DND-41 (cell line): ENCODE data around the gene REC114.
A peak's percentile ranks its signal among the peaks of the same experiment; 100 is the strongest.

ENCODE experiments used
- ATAC-seq: fragments of 200-7000 bp; cut with Tn5 transposase; 3 replicates; pipeline ENCODE4 v1.9.1; 2021; ENCODE audit warnings: low read depth; ENCODE audit not compliant: insufficient read depth
- DNase-seq: peaks from one replicate; pipeline ENCODE4 v3.0.0-alpha.2; 2020
- H2AFZ ChIP-seq: 2 replicates; pipeline ENCODE4 v1.6.0; 2012; ENCODE audit warnings: low read depth, low read length
- H3K27ac ChIP-seq: 2 replicates; pipeline ENCODE4 v1.5.1; 2012; ENCODE audit warnings: low read length, inconsistent platforms
- H3K27me3 ChIP-seq: fragments of 200-600 bp; sonication (generic); 2 replicates; pipeline ENCODE4 v1.6.0; 2012; ENCODE audit warnings: low read length, mild to moderate bottlenecking, inconsistent platforms; ENCODE audit not compliant: insufficient read depth, poor library complexity
- H3K36me3 ChIP-seq: 2 replicates; pipeline ENCODE4 v1.5.1; 2012; ENCODE audit warnings: low read length, inconsistent platforms; ENCODE audit not compliant: insufficient read depth
- H3K4me1 ChIP-seq: 2 replicates; pipeline ENCODE4 v1.5.1; 2012; ENCODE audit warnings: mild to moderate bottlenecking, low read length; ENCODE audit not compliant: insufficient read depth
- H3K4me2 ChIP-seq: 2 replicates; pipeline ENCODE4 v1.6.0; 2012; ENCODE audit warnings: mild to moderate bottlenecking, moderate library complexity, low read length, inconsistent platforms; ENCODE audit not compliant: insufficient read depth
- H3K4me3 ChIP-seq, 2 experiments: fragments of 200-600 bp in 1 of 2; shearing (Covaris generic) in 1 of 2; 2 replicates each; pipeline ENCODE4 v1.5.1; 2012 to 2016; ENCODE audit warnings: inconsistent platforms in 2 of 2, low read length in 2 of 2, mild to moderate bottlenecking in 2 of 2, low read depth in 1 of 2, moderate library complexity in 1 of 2
- H3K79me2 ChIP-seq: 2 replicates; pipeline ENCODE4 v1.6.0; 2012; ENCODE audit warnings: low read length, inconsistent platforms; ENCODE audit not compliant: insufficient read depth
- H3K9ac ChIP-seq: 2 replicates; pipeline ENCODE4 v1.6.0; 2012; ENCODE audit warnings: low read depth, mild to moderate bottlenecking, inconsistent platforms, low read length, moderate library complexity
- H3K9me3 ChIP-seq: 2 replicates; pipeline ENCODE4 v1.5.1; 2012; ENCODE audit warnings: low read length, moderate library complexity, mild to moderate bottlenecking, inconsistent platforms; ENCODE audit not compliant: insufficient read depth, severe bottlenecking
- H4K20me1 ChIP-seq: 2 replicates; pipeline ENCODE4 v1.6.0; 2012; ENCODE audit warnings: low read length; ENCODE audit not compliant: insufficient read depth
- EZH2 ChIP-seq: IDR thresholded peaks from 3 replicates; pipeline ENCODE4 v1.6.1; 2012; ENCODE audit warnings: borderline replicate concordance, low read depth, mild to moderate bottlenecking, moderate library complexity, low read length, inconsistent platforms; ENCODE audit not compliant: severe bottlenecking
- TF ChIP-seq, protein P1 (sequence below): IDR thresholded peaks from 2 replicates; pipeline ENCODE4 v1.5.1; 2012; ENCODE audit warnings: borderline replicate concordance, low read length, moderate library complexity, mild to moderate bottlenecking; ENCODE audit not compliant: poor library complexity, severe bottlenecking; ENCODE audit errors: extremely low read depth

The REC114 gene

DNA sequence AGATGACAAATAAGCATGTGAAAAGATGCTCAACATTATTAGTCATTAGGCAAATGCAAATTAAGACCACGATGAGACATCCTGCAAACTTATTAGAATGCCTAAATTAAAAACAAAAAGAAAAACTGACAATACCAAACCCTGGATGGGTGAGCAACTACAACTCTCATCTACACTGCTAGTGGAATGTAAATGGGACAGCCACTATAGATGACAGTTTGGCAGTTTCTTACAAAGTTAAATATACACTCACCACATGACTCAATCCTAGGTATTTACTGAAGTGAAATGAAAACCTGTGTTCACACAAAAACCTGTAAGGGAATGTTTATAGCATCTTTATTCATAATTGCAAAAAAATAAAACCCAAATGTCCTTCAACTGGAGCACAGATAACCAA, 115.6 kb downstream of the REC114 start:
- DNase-seq (no peak), ATAC-seq (no peak)
- Histone ChIP-seq H3K4me2 (no peak overlapping the region), H4K20me1 (no peaks in the 10 kb centered on the region), H3K4me1 (no peaks in the 10 kb centered on the region), H3K36me3 (peaks cover 27% of the 10 kb centered on the region), H3K27me3 (no peaks in the 10 kb centered on the region), H3K27ac (no peak overlapping the region), H3K4me3 (no peak overlapping the region), H3K9me3 (no peaks in the 10 kb centered on the region), H3K79me2 (no peaks in the 10 kb centered on the region), H2AFZ (no peak overlapping the region), H3K9ac (no peak overlapping the region)
- no peak for TF ChIP-seq EZH2
- TF ChIP-seq, protein P1, sequence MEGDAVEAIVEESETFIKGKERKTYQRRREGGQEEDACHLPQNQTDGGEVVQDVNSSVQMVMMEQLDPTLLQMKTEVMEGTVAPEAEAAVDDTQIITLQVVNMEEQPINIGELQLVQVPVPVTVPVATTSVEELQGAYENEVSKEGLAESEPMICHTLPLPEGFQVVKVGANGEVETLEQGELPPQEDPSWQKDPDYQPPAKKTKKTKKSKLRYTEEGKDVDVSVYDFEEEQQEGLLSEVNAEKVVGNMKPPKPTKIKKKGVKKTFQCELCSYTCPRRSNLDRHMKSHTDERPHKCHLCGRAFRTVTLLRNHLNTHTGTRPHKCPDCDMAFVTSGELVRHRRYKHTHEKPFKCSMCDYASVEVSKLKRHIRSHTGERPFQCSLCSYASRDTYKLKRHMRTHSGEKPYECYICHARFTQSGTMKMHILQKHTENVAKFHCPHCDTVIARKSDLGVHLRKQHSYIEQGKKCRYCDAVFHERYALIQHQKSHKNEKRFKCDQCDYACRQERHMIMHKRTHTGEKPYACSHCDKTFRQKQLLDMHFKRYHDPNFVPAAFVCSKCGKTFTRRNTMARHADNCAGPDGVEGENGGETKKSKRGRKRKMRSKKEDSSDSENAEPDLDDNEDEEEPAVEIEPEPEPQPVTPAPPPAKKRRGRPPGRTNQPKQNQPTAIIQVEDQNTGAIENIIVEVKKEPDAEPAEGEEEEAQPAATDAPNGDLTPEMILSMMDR: no peak

DNA sequence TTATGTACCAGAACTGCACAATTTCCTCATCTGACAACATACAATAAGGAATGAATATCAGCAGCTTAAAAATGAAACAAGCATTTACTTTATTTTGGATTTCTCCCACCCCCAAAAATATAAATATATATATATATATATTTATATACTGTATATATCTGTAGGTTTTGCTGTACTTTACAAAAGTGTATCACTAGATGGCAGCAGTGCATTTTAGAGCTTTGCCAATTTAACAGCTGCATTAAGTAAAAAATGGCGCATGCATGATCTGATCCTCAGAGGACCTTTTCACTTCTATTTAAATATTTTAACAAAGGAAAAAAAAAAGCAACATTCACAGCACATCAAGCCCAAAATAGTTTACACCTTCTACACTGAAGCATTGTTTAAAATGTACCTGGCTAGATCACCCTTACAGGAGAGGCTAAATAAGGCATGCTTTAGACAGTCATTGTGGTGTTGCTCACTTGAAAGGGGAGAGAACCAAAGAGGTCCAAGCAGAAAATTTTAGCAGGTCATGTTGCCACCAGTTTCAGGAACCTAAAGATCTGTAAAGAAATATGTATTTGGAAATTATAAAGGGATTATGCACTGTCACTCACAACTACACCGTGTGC, 117.6 kb downstream of the REC114 start:
- Histone ChIP-seq H3K36me3 (peaks cover 34% of the 10 kb centered on the region), H3K9me3 (no peaks in the 10 kb centered on the region), H3K9ac (no peak overlapping the region), H3K27ac (no peak overlapping the region), H3K79me2 (no peaks in the 10 kb centered on the region), H2AFZ (no peak overlapping the region), H4K20me1 (no peaks in the 10 kb centered on the region), H3K4me3 (no peak overlapping the region), H3K27me3 (no peaks in the 10 kb centered on the region), H3K4me1 (no peaks in the 10 kb centered on the region), H3K4me2 (no peak overlapping the region)
- no peak for TF ChIP-seq EZH2
- TF ChIP-seq, protein P1: peak; percentile 36
- DNase-seq: peak; percentile 9
- peak; percentile 50; the same call in 1 of the 3 replicates for ATAC-seq

DNA sequence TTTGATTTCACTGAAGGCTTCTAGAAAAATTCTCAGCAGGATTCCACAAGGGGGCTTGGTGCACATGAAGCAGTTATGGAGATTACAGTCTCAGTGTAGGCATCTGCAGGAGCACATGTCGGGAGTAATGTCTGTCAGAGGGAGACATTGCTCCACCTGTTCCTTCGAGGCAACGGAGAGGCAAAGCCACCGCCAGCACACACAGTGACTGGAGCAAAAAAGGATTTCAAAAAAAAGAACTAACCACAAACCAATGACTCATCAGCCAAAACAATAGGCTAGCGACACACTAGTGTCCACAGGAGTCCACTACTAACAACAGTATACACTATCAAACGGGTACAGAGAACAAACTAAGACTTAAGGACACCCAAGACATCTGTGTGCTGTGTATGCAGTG, 121.3 kb downstream of the REC114 start:
- H2AFZ ChIP-seq: no peak overlapping the region
- no peaks in the 10 kb centered on the region for H3K4me1 ChIP-seq
- no peak overlapping the region for H3K4me2 ChIP-seq
- no peaks in the 10 kb centered on the region for H3K27me3 ChIP-seq
- no peaks in the 10 kb centered on the region for H3K9me3 ChIP-seq
- H3K27ac ChIP-seq: no peak overlapping the region
- no peak overlapping the region for H3K4me3 ChIP-seq
- DNase-seq (no peak), ATAC-seq (no peak)
- H4K20me1 ChIP-seq: no peaks in the 10 kb centered on the region
- TF ChIP-seq EZH2: no peak
- TF ChIP-seq, protein P1: no peak
- H3K79me2 ChIP-seq: no peaks in the 10 kb centered on the region
- no peak overlapping the region for H3K9ac ChIP-seq
- H3K36me3 ChIP-seq: peaks cover 49% of the 10 kb centered on the region

DNA sequence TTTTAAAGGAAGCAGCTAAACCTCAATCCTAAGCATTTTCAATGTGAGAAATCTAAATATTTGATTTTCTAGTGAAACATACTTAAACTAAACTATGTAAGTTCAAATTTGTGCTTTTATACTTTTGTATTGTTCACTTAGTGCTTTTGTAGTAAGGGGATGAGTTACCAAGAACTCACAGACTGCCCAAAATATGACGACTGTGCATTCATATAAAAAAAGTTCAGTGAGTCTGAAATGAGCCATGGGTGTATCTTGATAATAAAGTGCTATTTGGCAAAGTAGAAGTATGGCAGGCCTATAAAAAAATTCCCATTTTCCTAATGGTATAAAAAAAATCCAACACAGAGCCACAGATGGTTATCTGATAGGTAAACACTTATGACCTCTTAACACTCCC, 124.1 kb downstream of the REC114 start:
- H3K4me2 ChIP-seq: no peak overlapping the region
- H2AFZ ChIP-seq: no peak overlapping the region
- no peak overlapping the region for H3K4me3 ChIP-seq
- H3K79me2 ChIP-seq: no peaks in the 10 kb centered on the region
- no peaks in the 10 kb centered on the region for H3K27me3 ChIP-seq
- H4K20me1 ChIP-seq: no peaks in the 10 kb centered on the region
- no peak for TF ChIP-seq EZH2
- no peak overlapping the region for H3K9ac ChIP-seq
- DNase-seq: no peak
- H3K27ac ChIP-seq: no peak overlapping the region
- ATAC-seq: no peak
- no peaks in the 10 kb centered on the region for H3K4me1 ChIP-seq
- peaks cover 68% of the 10 kb centered on the region for H3K36me3 ChIP-seq
- no peaks in the 10 kb centered on the region for H3K9me3 ChIP-seq
